Upper lobe of left lung (tissue), 4 donors: ENCODE data around the gene IRF2BPL.

Source experiments
- CTCF ChIP-seq, 6 experiments: fragments of 450-650 bp in 4 of 6; fragments of 200-600 bp in 2 of 6; sonication (generic) in 2 of 6; IDR thresholded peaks; one replicate each; pipeline ENCODE4 v1.5.1; 2016 to 2019; ENCODE audit warnings: antibody characterized with exemption in 6 of 6
- POLR2A ChIP-seq, 4 donors: fragments of 450-650 bp; IDR thresholded peaks; one replicate each; pipeline ENCODE4 v1.5.1; 2016 to 2017; ENCODE audit warnings: antibody characterized with exemption in 4 of 4, mild to moderate bottlenecking in 2 of 4
- POLR2AphosphoS5 ChIP-seq, 2 donors: sonication (generic); formaldehyde crosslinking; IDR thresholded peaks; one replicate each; pipeline ENCODE4 v1.5.1; 2017; ENCODE audit warnings: antibody characterized with exemption in 2 of 2

DNA sequence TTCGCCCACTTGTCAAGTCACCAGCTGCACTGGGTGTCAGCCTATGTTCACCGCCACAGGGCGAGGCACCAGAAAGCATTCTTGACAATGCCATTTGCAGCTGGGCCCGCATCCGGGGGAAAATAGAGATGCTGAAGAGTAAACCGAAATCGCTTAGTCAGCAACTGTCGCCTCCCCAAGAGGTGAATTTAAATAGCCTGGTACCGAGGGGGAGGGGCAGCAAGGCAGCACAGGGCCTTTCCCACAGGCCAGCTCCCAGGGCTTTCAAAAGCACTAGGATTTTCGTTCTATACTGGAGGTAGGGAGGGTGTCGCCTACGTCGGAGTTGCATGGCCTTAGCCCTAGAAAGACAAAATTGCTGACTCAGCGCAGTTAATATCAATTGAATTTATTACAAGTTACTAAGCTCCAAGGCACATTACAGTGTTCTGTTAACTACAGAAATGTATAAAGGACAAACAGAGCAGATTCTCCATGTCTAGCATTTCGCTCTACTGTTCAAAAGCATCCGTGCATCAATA lies 4.3 kb downstream of the IRF2BPL start:
- TF ChIP-seq CTCF (IDR thresholded peaks at IDR 0.05) (no peak), POLR2AphosphoS5 (IDR thresholded peaks at IDR 0.05) (no peak), POLR2A (IDR thresholded peaks at IDR 0.05) (peak in 1 of 4 donors; percentile 10)
